GM19193 (cell line): ENCODE data around the gene ANKRD37.

Experiments used
- POLR2A ChIP-seq: IDR thresholded peaks from 4 replicates; pipeline ENCODE4 v1.6.1; 2011; ENCODE audit not compliant: insufficient read depth, insufficient read length; ENCODE audit errors: extremely low read depth

Gene ANKRD37, protein sequence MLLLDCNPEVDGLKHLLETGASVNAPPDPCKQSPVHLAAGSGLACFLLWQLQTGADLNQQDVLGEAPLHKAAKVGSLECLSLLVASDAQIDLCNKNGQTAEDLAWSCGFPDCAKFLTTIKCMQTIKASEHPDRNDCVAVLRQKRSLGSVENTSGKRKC

DNA sequence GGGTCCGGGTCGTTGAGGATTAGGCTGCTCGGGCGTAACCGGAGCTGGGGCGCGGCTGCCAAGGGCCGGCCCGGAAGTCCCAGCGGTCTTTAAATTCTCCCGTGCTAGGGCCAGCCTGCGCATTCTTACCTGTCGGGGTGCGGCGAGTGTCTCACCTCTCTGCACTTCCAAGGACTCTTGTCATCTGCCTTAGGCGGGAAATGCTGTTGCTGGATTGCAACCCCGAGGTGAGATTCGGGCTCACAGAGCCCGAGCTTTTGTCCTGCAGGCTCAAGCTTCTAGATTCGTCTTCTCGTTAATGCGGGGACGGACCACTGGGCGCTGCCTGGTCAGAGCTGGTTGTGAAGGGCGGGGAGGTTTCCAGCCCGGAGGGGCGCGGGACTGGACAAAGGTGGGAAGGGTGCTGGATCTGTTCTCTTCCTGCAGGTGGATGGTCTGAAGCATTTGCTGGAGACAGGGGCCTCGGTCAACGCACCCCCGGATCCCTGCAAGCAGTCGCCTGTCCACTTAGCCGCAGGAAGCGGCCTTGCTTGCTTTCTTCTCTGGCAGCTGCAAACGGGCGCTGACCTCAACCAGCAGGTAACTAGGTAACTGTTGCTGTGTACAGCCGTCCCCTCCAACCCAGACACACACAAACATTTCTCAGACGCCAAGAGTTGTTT lies at the start of gene ANKRD37:
Gene ANKRD37 (plus strand): TSS at position 118 of the 662 bp plus-strand sequence. CDS start 83 bp downstream, at position 201.
- TF ChIP-seq POLR2A: peak; percentile 66

DNA sequence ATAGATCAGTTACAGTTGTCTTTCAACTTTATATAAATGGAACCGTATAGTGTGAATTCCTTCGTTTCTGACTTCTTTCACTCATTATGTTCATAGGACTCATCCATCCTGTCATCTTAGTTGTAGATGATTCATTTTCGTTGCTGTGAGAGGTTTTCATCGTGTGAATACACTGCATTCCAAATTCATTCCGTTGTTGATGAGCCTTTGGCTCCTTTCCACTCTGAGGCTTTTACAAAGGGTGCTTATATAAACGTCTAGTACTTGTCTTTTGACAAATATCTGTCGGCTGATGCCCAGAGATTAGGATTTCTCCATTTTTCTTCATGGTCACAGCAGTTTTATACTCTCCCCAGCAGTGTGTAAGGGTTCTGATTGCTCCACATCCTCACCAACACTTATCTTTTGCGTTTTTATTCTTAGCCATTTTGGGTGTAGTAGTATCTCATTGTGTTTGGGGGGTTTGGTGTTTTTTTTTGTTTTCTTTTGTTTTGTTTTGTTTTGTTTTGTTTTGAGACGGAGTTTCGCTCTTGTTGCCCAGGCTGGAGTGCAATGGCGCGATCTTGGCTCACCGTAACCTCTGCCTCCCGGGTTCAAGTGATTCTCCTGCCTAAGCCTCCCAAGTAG lies 49.6 kb upstream of the ANKRD37 start:
- TF ChIP-seq POLR2A: no peak

DNA sequence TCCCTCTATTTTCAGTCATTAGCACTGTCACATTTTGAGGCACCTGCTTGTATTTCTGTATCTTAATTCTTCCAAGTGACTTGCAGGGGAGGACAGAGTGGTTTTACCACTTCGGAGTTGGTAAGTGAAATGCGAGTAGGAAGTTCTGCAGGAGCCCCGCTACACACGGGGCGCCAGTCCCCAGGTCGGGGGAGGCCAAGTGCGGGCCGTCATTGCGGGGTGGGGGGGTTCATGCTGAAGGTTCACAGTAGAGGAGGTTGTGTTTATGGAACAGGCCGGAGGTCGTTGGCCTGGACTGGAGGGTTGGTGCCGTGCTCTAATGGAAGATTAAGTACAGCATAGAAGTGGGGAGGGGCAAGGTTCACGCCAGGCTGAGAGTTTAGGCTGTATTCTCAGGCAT lies 45.0 kb upstream of the ANKRD37 start:
- TF ChIP-seq POLR2A: no peak

DNA sequence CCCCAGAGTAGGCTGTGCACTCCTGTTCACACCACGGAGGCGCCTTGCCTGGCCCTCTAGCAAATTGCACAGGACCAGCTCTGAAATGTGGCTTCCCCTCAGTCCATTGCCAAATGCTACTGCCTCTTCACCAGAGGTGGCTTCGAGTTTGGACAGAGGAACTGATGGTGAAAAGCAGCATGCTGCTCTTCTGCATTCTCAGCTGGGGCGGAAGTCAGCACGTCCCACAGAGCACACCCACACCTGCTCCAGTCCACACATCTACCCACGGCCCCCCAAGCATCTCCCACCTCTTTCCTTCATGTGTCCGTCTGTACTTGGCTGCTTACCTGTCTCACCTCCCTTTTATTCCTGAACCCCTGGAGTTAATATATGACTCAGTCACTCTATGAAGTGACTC lies 44.4 kb upstream of the ANKRD37 start:
- TF ChIP-seq POLR2A: no peak

DNA sequence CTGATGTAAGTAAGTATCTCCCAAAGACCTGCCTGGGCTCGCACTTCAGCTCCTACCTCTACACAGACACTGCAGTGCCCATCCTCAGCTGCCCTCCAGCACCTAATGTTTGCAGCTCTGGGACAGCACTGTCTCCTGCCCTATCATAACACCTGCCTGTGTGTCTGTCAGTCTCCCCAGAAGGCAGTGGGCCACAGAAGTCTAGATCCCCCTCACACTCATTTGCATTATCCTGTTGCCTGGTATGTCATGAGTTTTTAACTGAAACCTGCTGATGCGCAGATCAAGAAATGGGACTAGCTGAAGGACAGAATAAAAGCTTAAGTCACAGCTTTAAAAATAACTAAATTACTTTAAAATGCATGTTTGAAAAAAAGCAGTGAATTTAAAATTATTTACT lies 43.9 kb upstream of the ANKRD37 start:
- peak; percentile 25 for TF ChIP-seq POLR2A

DNA sequence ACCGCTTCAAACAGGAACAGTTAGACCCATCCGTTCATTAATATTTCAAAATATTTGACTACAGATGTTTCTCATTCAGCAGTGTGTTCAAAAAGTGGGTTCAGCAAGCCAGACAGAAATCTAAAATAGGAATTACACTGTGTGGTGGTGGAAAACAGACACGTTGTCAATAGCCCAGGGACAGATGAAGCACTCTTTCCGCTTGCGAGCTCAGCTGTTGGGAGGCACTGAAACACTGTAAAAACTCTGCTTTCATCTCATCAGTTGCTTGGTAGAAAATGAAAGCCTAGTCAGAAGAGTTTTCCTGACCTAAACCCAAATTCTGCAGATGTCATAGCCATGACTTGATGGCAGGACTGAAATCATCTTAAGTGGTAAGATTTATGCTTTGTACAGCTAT lies 39.4 kb upstream of the ANKRD37 start:
- TF ChIP-seq POLR2A: no peak

DNA sequence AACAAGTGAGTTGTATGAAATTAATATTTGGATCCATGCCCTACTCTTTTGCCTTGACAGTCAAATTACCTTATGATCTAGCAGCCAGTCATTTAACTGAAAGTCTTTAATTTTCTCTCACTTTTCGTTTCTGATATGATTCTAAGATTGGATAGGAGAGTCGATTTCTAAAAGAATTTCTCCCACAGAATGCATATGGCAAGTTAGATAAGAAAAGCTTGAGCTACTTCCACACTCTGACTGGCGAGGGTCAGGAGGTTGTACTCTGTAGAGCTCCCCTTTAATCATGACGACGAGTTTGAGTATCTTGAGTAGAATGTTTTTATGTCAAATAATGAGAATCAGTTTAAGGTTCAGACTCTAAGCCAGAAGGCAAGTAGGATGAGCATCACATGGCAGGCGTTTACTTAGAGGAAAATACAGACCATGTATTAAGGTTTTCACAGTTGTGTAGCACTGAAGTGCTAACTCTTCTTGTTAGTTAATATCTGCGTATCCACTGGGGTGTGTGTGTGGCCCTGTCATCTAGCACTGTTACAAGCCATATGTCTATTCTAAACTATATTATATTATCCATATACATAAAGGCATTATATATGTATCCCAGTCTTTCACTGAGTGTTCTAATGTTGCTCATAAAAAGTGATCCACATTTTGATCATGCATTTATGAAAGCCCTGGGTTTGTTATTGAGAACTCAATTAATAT lies 38.8 kb upstream of the ANKRD37 start:
- TF ChIP-seq POLR2A: no peak

DNA sequence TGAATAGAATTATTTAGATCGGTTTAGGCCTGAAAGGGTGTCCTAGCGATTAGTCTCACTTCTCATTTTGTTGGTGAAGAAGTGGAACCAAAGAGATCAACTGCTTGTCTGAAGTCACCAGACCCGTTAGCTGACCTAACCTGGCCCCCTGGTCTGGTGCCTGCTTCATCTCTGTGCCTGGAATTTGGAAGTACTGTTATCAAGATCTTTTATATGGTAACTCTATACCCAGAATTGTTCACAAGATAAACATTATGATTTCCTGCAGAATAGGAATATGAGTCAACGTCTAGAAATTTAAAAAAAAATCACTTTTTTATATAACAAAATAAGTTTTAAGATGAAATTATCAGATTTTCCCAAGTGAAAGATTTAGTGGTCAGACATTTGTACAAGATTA lies 38.1 kb upstream of the ANKRD37 start:
- no peak for TF ChIP-seq POLR2A

DNA sequence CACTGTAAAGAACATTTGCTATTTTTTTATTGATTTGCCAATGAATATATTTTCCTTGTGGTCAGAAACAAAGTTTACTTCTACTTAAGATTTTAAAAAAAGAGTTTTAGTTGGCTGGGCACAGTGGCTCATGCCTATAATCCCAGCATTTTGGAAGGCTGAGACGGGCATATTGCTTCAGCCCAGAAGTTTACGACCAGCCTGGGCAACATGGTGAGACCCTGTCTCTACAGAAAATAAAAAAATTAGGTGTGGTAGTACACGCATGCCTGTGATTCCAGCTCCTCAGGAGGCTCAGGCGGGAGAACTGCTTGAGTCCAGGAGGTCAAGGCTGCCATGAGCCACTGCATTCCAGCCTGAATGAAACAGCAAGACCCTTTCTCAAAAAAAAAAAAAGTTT lies 37.7 kb upstream of the ANKRD37 start:
- no peak for TF ChIP-seq POLR2A

DNA sequence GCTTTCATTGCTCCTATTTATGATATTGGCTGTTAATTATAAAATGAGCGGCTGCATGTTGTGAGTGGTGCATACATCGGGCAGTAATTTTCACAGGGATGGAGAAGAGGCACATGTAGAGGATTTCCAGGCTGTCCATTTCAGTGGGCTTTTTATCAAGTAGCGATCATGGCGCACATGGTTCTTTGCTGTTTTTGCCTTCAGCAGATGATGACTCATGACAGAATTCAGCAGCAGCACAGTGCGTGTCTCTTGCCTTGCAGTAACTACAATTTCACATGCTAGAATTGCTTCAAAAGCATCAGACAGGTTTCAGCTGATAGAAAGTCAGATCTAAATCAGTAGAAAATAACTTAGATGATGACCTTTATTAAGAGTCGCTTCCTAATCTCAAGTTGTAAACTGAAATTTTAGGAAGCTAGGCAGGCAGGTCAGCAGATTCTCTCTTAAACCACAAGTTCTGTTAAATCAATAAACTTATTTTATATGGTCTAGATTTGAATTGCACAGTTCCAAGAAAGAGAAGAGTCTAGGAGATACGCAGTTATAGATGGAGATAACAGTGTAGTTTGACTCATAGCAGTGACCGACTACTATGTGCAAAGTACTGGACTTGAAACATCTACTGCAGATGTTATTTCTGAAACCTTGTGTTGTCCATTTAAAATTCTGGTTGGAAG lies 36.7 kb upstream of the ANKRD37 start:
- TF ChIP-seq POLR2A: no peak

DNA sequence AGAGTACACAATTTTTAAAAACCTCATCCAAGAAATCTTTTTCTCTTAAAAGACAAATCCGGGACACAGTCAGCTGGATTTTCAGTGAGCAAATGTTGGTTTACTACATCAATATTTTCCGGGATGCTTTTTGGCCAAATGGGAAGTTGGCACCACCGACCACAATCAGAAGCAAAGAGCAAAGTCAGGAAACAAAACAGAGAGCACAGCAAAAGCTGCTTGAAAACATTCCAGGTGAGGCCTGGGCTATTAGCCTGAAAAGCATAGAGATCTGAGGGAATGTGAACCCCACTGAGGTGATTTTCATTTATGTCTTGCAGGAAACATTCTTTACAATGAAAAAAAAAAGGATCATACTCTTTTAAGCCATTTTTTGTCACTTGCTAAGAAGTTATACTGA lies 34.8 kb upstream of the ANKRD37 start:
- no peak for TF ChIP-seq POLR2A

DNA sequence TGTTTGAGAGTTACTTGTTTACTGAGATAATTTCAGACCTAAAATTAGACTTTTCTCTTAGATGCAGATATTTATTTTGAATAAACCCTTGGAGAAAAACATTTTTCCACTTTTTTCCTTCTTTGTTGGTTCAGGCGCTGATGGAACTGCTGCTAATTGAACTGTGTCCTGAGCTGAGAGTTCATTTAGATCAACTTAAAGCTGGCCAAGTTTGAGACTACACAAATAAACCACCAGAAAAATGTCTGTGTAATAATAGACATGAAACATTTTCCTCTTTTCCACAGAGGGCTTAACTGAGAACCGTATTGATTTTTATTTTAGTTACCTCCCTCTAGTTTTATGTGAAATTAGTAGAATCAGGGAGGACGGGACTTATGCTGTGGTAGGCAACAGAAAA lies 33.4 kb upstream of the ANKRD37 start:
- TF ChIP-seq POLR2A: no peak

DNA sequence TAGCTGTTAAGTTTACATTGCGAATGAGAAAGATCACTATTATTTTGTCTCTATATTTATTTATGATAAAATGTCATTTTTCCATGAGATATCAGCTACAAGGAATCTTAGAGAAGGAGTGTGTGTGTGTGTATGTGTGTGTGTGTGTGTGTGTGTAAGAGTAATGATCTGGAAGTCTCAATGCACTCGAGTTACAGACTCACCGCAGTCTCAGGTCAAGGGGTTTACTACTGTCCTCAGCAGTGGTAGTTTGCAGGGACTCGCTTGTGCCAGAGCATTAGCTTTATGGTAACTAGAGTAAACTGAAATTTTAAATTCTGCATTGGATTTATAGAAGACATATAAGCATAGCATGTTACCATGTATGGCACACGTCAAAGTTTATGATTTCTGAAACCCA lies 31.8 kb upstream of the ANKRD37 start:
- TF ChIP-seq POLR2A: no peak

DNA sequence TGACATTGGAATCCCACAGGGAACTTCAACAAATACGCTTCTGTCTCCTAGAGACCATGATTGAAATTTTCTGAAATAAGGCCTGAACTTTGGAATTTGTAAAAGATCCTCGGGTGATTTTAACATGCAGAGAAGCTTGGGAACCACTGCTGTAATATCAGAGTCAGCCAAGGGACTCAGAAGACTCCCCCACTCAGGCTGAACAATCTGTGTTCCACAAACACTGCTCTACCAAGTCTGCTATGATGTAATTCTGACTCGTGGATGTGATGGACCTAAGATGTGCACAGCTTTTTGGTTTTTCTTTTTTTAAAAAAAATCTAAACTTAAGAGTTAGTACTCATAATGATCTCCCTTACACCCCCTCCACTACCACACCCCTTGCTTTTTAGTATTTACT lies 26.9 kb upstream of the ANKRD37 start:
- no peak for TF ChIP-seq POLR2A
